Natural killer cell (primary cell): ENCODE measurements around the gene PDE5A. TPM values are rescaled to one million over a fixed set of nuclear protein-coding genes. Genes with fewer than 3 reads are reported as not detected.

Experiments
- ATAC-seq, 3 donors: fragments of 150-1000 bp in 2 of 3; fragments of 200-7000 bp in 1 of 3; cut with Tn5 transposase; 1 replicate in 1 of 3; 2 replicates in 2 of 3; pipeline ENCODE4 v1.10.0; 2021; ENCODE audit warnings: mild to moderate bottlenecking in 2 of 3, moderate library complexity in 2 of 3
- DNase-seq, 2 donors: peaks; one replicate each; pipeline versions ENCODE4 v3.0.0 to v3.0.0-alpha.2; 2013 to 2021; ENCODE audit warnings: mixed read lengths in 1 of 2
- H3K27ac ChIP-seq: one replicate; pipeline ENCODE4 v1.5.1; 2013; ENCODE audit warnings: mild to moderate bottlenecking, low read length
- H3K27me3 ChIP-seq: one replicate; pipeline ENCODE4 v1.6.1; 2013; ENCODE audit warnings: low read length; ENCODE audit not compliant: control insufficient read depth, insufficient read depth
- H3K36me3 ChIP-seq: one replicate; pipeline ENCODE4 v1.6.1; 2013; ENCODE audit warnings: low read length; ENCODE audit not compliant: control insufficient read depth, insufficient read depth
- H3K4me1 ChIP-seq: one replicate; pipeline ENCODE4 v1.6.1; 2013; ENCODE audit warnings: low read length; ENCODE audit not compliant: control insufficient read depth, insufficient read depth
- H3K4me3 ChIP-seq: one replicate; pipeline ENCODE4 v1.5.1; 2013; ENCODE audit warnings: low read length
- H3K9me3 ChIP-seq: one replicate; pipeline ENCODE4 v1.6.1; 2013; ENCODE audit warnings: low read length; ENCODE audit not compliant: control insufficient read depth, insufficient read depth
- H3K27ac Mint-ChIP-seq, 2 donors: one replicate each; pipeline ENCODE4 v1.8.0; 2022; ENCODE audit warnings: mild to moderate bottlenecking in 2 of 2, mixed read lengths in 2 of 2, moderate library complexity in 1 of 2
- H3K27me3 Mint-ChIP-seq, 2 donors: one replicate each; pipeline ENCODE4 v1.8.0; 2022; ENCODE audit warnings: low read depth in 2 of 2, mixed read lengths in 2 of 2
- H3K36me3 Mint-ChIP-seq: one replicate; pipeline ENCODE4 v1.8.0; 2022; ENCODE audit warnings: mixed read lengths
- H3K4me1 Mint-ChIP-seq, 2 donors: one replicate each; pipeline ENCODE4 v1.8.0; 2022; ENCODE audit warnings: mixed read lengths in 2 of 2
- H3K4me3 Mint-ChIP-seq: one replicate; pipeline ENCODE4 v1.8.0; 2022; ENCODE audit warnings: mild to moderate bottlenecking, moderate library complexity, mixed read lengths
- H3K9me3 Mint-ChIP-seq, 2 donors: one replicate each; pipeline ENCODE4 v1.8.0; 2022; ENCODE audit warnings: mixed read lengths in 2 of 2
- WGBS: methylation state at CpG from one replicate; pipeline ENCODE4 v1.1.7; 2013; ENCODE audit warnings: missing lambda C conversion rate; ENCODE audit not compliant: insufficient coverage; 5-methylcytosine and 5-hydroxymethylcytosine counted together
- intact Hi-C: fragments of 100-400 bp; cut with micrococcal nuclease; formaldehyde crosslinking; loops from one replicate; pipeline ENCODE4 v1.14.2; 2022
- total RNA-seq, 4 donors: library from RNA; stranded (reverse); fragments of 120-200 nt in 1 of 4; gene quantifications; one replicate each; pipeline versions ENCODE4 v1.2.3 to v1.2.4, GENCODE V29; 2013 to 2022
- TF ChIP-seq, protein P1 (sequence below): fragments of 200-600 bp; IDR thresholded peaks from one replicate; pipeline ENCODE4 v1.8.0; 2022; ENCODE audit warnings: antibody characterized with exemption

The PDE5A gene
- total RNA-seq, 3 donors from 2014 or later (not counting 1 experiment from before 2014, with no cell fraction given) = 2.1 to 4.0 (median 2.5) TPM

DNA sequence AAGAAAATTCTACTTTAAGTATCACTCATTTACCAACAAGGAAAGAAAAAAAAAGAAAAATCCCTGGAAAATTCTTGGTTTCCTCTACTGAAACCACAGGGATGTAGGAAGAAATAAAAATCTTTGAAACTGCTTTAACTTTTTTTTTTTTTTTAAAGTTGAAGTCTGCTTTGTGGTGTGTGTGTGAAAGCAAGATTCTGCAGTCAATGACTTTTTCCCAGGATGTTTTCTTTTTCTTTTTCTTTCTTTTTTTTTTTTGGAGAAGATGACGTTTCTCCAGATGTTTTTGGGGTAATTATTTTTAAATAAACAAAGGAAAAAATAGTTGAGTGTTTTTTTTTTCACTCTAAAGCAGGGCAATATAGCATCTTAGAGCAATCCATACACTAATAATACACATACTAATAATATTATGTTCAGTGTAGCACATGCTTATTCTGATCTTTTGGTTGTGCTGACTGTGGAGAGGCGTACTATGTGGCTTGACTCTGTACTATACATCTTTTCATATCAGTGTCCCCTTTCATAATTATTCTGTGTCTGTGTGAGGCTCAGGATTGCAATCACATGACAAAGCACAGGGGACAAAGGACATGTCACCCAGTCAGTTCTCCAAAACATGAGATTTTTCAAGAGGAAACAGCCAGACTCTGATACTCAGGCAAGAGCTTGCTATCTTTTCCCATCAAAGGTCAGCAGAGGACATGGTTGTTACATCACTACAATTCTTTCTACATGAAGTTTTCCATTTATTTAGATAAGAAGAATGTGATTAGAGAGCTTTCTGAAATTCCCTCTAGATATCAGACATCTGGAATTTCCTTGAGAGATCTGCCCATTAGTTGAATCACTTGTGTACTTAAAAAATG is 111.0 kb downstream of the PDE5A start:
- Mint-ChIP-seq H3K36me3 (no peaks in the 10 kb centered on the region), H3K27ac (no peak overlapping the region), H3K4me1 (no peaks in the 10 kb centered on the region), H3K27me3 (no peaks in the 10 kb centered on the region), H3K9me3 (no peaks in the 10 kb centered on the region), H3K4me3 (no peak overlapping the region)
- TF ChIP-seq, protein P1, sequence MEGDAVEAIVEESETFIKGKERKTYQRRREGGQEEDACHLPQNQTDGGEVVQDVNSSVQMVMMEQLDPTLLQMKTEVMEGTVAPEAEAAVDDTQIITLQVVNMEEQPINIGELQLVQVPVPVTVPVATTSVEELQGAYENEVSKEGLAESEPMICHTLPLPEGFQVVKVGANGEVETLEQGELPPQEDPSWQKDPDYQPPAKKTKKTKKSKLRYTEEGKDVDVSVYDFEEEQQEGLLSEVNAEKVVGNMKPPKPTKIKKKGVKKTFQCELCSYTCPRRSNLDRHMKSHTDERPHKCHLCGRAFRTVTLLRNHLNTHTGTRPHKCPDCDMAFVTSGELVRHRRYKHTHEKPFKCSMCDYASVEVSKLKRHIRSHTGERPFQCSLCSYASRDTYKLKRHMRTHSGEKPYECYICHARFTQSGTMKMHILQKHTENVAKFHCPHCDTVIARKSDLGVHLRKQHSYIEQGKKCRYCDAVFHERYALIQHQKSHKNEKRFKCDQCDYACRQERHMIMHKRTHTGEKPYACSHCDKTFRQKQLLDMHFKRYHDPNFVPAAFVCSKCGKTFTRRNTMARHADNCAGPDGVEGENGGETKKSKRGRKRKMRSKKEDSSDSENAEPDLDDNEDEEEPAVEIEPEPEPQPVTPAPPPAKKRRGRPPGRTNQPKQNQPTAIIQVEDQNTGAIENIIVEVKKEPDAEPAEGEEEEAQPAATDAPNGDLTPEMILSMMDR = no peak
- ATAC-seq (no peak), DNase-seq (no peak)
- peaks cover 40% of the 10 kb centered on the region for H3K36me3 ChIP-seq
- intact Hi-C loops = no loop called here
- no CpG with 5 or more reads among the region's 2 CpGs for WGBS
- H3K4me3 ChIP-seq = no peak overlapping the region
- no peak overlapping the region for H3K27ac ChIP-seq
- no peaks in the 10 kb centered on the region for H3K9me3 ChIP-seq
- H3K4me1 ChIP-seq = no peaks in the 10 kb centered on the region
- H3K27me3 ChIP-seq = no peaks in the 10 kb centered on the region

DNA sequence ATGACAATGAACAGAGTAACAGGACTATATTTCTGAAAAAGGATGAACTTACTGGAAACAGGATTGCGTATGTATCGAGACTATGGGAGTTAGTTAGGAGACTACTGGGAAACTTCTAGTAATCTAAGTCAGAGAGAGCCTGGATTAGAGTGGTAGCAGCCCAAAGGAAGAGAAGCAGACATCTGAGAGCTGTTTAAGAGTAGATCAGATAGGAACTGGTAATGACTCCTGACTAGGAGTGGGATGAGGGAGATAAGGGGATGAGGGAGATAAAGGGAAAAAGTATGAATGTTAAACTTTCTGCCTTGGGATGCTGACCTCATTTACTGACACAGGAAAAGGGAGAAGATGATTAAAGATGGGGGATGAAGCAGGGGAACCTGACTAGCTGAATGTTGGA is 116.2 kb downstream of the PDE5A start:
- Histone ChIP-seq H3K4me1 (no peaks in the 10 kb centered on the region), H3K36me3 (peaks cover 31% of the 10 kb centered on the region), H3K9me3 (no peaks in the 10 kb centered on the region), H3K27me3 (no peaks in the 10 kb centered on the region), H3K27ac (no peak overlapping the region), H3K4me3 (no peak overlapping the region)
- H3K9me3 Mint-ChIP-seq = no peaks in the 10 kb centered on the region
- no peaks in the 10 kb centered on the region for H3K4me1 Mint-ChIP-seq
- intact Hi-C loops = no loop called here
- TF ChIP-seq, protein P1 = no peak
- ATAC-seq (no peak), DNase-seq (no peak)
- no peaks in the 10 kb centered on the region for H3K36me3 Mint-ChIP-seq
- 99% methylated on average over 2 of the region's 2 CpGs for WGBS
- no peak overlapping the region for H3K27ac Mint-ChIP-seq
- H3K4me3 Mint-ChIP-seq = no peak overlapping the region
- H3K27me3 Mint-ChIP-seq = no peaks in the 10 kb centered on the region

GRCh38 chr4:119510395-119511149 is 118.0 kb downstream of the PDE5A start:
- WGBS = 75% methylated on average over 3 of the region's 4 CpGs
- no peaks in the 10 kb centered on the region for H3K4me1 Mint-ChIP-seq
- TF ChIP-seq, protein P1 = no peak
- H3K36me3 Mint-ChIP-seq = no peaks in the 10 kb centered on the region
- no peak overlapping the region for H3K4me3 Mint-ChIP-seq
- Histone ChIP-seq H3K36me3 (peaks cover 22% of the 10 kb centered on the region), H3K27ac (no peak overlapping the region), H3K27me3 (no peaks in the 10 kb centered on the region), H3K9me3 (no peaks in the 10 kb centered on the region), H3K4me3 (no peak overlapping the region), H3K4me1 (no peaks in the 10 kb centered on the region)
- ATAC-seq = no peak
- H3K27ac Mint-ChIP-seq = no peak overlapping the region
- intact Hi-C loops = no loop called here
- H3K9me3 Mint-ChIP-seq = no peaks in the 10 kb centered on the region
- no peak for DNase-seq
- H3K27me3 Mint-ChIP-seq = no peaks in the 10 kb centered on the region
